Activated CD8-positive, alpha-beta memory T cell treated with anti-CD3 and anti-CD28 coated beads, Interleukin-2, amount 50 U/mL, for 24 hours (primary cell): ENCODE measurements around the gene PRC1.

Source experiments
- DNase-seq: peaks from one replicate; pipeline ENCODE4 v3.0.0-alpha.2; 2020; ENCODE audit errors: extremely low read depth

PRC1 gene

DNA sequence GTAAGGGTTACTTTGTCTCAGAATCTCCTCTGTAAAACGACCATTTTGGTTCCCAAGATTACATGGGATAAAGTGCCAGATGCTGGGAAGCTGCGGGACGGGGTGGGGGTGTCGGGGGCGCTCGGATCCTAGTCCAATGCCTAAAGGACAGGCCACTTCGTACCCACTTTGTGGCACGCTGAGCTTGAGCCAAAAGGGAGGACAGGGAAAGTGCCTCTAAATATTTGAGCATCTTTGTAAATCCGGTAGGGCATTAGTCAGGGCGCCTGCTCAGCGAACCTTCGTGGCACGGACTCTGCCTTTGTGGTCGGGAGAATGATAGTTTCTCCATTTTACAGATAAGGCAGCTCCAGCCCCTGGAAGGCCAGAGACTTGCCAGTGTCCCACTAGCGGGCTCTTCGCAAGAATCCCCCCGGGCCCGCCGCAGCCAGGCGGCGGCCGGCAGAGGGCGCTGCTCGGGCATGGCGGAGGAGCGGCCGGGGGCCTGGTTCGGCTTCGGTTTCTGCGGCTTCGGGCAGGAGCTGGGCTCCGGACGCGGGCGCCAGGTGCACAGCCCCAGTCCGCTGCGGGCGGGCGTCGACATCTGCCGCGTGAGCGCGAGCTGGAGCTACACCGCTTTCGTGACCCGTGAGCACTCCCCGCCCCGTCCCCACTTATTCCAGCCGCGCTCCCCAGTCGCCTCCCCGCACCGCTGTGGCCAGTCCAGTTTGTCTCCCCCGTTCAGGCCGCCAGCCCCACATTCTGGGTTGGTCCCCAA lies 37.9 kb downstream of the PRC1 start:
- DNase-seq, result no peak

DNA sequence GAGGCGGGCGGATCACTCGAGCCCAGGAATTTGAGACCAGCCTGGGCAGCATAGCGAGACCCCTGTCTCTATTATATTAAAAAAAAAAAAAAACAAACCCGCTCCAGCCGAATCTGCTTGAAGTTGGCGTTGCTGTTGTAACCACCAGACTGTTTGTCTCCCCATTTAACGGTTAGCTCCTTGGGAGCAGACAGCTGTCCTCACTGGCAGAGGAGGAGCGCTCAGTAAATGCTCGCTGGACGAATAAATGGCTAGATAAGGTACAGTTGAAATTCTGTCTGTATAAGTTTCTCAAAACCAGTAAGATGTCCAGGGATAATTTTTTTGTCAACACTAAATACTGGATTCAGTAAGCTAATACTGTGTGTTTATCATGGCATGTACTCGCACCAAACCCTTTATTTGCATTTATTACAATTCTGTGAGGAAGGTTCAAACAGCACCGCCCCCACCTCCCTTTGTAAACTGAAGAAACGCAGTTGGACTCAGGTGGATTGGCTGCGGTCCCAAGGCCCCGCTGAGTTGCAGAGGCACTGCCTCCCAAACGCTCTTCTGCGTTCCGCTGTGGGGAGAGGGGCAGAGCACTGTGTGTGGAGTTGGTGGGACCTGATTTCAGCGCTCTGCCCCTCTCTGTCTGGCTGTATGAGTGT lies 38.6 kb downstream of the PRC1 start:
- no peak for DNase-seq

DNA sequence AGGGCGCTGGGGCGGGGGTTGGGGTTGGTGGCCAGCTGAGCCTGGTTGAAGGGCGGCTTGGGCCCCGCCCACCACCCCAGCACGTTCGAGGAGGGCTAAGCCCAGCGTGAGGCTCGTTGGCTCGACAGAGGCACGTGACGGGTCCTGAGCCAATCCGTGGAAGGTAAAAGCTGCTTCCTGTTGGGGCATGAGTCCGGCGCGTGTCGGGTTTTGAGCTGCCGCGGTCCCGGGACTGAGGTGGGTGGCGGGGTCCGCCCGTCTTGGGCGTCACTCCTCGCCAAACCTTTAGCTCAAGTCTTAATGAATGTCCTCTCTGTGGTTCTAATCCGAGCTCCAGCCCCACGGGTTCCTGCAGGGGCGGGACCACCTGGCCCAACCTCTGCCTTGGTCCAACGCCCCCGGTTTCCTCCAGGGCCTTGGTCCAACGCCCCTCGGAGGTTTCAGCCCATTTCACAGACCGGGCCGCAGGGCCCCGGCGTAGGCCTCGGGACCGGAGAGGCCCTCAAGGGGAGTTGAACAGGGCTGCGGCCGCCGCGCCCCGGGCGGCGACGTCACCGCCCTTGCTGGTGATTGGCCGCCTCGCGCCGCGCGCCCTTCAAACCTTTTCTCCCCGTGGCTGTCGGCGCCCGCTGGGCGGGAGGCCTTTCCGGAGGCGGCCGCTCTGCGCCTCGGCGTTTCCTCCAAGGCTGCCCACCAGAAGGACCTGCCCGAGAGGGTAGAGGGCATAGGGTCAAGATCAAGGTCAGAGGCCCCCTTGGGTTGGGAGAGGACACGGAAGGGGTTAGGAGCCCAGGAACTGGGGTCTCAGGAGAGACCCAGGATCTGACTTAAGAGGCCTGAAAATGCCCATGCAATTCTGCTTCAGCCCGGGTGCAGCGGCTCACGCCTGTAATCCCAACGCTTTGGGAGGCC lies 39.4 kb downstream of the PRC1 start, which contains the start of gene RCCD1:
Gene RCCD1, plus strand, starts transcription at position 173 of the 912 bp plus-strand sequence. CDS start 1,851 bp downstream, outside the sequence.
- peak; percentile 74 for DNase-seq

- DNase-seq, result no peak
Observed at GRCh38 chr15:90953947-90954711, 40.2 kb downstream of the PRC1 start.

- DNase-seq, result no peak
Observed at GRCh38 chr15:90952901-90953677, 41.2 kb downstream of the PRC1 start.

DNA sequence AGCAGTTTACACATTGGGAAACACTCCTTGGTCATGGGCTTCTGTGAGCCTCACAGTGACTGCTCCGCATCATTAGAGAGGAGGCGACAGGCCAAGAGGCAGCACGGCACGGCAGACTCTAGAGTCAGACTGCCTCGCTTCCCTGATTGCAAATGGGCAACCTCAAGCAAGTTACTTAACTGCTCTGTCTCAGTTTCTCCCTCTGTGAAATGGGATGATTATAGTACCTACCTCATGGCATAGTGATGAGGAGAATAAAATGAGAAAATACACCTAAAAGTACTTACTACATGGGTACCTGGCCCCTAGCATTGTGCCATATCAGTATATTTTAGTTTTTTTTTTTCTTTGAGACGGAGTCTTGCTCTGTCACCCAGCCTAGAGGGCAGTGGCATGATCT lies 43.7 kb downstream of the PRC1 start:
- DNase-seq, result no peak

DNA sequence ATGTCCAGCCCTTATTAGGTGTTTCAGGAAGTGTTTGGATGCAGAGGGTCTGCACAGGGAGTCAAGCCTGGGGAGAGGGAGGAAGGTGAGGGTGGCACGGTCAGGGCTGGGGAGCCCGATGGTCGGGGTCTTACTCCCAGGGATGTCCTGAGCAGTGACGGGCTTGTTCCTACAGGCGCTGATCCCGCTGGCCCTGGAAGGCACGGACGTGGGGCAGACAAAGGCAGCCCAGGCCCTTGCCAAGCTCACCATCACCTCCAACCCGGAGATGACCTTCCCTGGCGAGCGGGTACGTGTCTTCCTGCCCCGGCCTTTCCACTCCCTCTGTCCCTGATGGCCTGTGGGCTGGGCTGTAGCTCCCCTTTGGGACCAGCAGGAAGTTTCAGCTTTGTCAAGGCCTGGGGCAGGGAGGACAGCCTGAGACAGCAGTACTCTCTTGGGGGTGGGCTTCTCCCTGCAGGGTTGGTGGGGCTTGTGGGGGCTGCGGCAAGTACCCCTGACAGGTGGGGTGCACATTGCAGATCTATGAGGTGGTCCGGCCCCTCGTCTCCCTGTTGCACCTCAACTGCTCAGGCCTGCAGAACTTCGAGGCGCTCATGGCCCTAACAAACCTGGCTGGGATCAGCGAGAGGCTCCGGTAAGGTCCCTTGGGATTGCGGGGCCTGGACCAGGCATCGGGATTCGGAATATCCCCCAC lies 44.2 kb downstream of the PRC1 start:
- no peak for DNase-seq

GRCh38 chr15:90948506-90948905 lies 45.8 kb downstream of the PRC1 start:
- DNase-seq, result no peak

GRCh38 chr15:90947577-90948357 lies 46.6 kb downstream of the PRC1 start:
- no peak for DNase-seq

DNA sequence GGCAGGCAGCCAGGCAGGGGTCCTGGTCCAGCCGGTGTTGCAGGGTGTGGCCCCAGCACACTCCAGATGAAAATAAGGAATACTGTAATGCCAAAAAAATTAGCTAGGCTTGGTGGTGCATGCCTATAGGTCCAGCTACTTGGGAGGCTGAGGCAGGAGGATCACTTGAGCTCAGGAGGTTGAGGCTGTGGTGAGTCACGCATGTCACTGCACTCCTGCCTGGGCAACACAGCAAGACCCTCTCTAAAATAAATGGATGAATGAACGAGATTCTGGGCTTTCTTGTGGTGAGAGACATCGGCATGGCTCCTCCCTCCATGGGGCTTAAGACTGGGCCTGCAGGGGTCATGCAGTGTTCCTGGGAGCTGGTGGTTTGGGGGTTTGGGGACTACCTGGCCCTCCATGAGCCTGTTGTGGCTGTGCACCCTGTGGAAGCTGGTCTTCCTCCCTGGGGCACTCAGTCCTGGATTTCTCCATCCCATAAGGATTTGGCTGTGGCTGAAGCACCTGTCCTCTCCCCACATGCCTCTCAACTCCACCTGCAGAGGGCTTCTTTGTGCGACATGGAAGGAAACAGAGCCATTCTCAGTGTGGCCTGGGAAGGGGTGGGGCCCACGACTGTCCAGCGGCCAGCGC lies 47.3 kb downstream of the PRC1 start:
- DNase-seq, result no peak

DNA sequence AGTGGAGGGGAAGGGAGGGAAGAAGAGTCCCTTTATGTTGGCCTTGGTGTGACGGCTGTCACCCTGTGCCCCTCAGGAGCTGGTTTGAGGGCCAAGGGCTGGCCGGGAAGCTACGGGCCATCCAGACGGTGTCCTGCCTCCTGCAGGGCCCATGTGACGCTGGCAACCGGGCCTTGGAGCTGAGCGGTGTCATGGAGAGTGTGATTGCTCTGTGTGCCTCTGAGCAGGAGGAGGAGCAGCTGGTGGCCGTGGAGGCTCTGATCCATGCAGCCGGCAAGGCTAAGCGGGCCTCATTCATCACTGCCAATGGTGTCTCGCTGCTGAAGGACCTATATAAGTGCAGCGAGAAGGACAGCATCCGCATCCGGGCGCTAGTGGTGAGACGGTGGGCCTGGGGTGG lies 47.8 kb downstream of the PRC1 start:
- no peak for DNase-seq

DNA sequence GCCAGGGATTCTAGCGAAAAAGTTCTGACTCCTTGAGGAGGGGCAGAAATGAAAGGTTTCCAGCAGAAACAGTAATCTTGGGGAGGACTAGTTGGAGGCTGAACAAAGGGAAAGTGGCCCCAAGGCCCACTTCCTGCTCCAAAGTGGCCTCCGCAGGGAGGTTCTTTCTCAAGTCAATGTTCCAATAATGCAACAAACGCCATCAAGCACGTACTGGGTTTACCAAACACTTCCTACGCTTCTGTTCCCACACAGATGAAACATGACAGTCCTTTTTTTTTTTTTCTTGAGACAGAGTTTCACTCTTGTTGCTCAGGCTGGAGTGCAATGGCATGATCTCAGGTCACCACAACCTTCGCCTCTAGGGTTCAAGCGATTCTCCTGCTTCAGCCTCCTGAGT lies 49.2 kb downstream of the PRC1 start:
- no peak for DNase-seq

- no peak for DNase-seq
Observed at GRCh38 chr15:90942354-90943120, 51.8 kb downstream of the PRC1 start.

- no peak for DNase-seq
Observed at GRCh38 chr15:90941038-90941437, 53.3 kb downstream of the PRC1 start.

DNA sequence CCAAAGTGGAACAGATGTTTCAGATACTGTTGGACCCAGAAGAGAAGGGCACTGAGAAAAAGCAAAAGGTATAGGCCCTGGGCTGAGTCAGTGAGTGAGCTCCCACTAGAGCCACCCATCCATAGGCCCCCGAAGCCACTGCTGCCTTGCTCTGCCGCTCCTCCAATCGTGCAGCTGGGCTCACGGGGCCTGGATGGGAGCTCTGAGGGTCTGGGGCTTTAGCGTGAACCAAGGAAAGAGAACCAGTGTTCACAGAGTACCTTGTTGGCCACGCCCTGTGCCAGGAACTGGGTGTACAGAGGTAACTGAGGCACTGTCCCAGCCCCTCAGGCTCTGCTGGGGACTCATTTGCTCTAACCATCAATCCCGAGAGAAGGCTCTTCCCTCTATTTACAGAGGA lies 54.6 kb downstream of the PRC1 start:
- DNase-seq, result no peak

DNA sequence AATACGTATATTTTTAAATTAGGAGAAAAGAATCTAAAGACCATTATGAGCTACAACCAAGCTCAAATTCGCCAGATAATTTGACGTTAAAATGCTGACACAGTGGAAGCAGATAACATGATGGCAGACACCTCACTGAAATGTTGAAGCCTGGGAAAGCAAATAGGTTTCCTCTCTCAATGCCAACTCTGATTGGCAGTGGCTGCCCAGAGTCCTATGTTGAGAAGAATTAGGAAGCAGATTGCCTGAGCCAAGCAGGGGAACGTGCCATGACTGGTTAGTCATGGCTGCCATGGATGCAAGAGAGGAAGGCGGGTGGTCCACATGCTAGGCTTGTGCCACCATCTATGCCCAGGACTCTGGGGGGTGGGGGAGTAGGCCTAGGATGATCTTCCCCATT lies 56.1 kb downstream of the PRC1 start:
- DNase-seq, result no peak

DNA sequence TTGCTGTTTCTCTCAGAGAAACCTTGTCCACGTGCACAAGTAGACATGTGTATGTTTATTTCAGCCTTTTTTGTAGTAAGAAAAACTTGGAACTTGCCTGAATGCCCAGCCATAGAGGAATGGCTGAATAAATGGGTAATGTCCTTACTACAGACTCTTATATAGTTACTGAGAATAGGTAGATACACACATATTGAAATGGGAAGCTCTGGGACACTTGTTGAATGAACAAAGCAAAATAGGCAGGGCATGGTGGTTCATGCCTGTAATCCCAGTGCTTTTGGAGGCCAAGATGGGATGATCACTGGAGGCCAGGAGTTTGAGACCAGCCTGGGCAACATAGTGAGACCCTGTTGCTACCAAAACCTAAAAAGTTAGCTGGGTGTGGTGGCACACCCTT lies 57.5 kb downstream of the PRC1 start:
- no peak for DNase-seq
